HFF-Myc (cell line): ENCODE measurements around the gene PPP2CA.
"Not testable (repeated sequence)": the region's sequence is repeated elsewhere in the genome, so short reads cannot be mapped to it uniquely, and the experiment has no call there.

ENCODE experiments used
- DNase-seq: peaks from one replicate; pipeline ENCODE4 v3.0.0-alpha.2; 2011; ENCODE audit warnings: low read depth; ENCODE audit errors: extremely low read depth
- H3K4me3 ChIP-seq: replicated peaks from 2 replicates; pipeline ENCODE4 v1.5.1; 2011; ENCODE audit warnings: low read depth, mild to moderate bottlenecking, control low read depth, low read length
- CTCF ChIP-seq: IDR thresholded peaks from 2 replicates; pipeline ENCODE4 v1.5.1; 2012; ENCODE audit warnings: mild to moderate bottlenecking, low read depth, low read length, control low read depth; ENCODE audit errors: missing control alignments

PPP2CA gene

DNA sequence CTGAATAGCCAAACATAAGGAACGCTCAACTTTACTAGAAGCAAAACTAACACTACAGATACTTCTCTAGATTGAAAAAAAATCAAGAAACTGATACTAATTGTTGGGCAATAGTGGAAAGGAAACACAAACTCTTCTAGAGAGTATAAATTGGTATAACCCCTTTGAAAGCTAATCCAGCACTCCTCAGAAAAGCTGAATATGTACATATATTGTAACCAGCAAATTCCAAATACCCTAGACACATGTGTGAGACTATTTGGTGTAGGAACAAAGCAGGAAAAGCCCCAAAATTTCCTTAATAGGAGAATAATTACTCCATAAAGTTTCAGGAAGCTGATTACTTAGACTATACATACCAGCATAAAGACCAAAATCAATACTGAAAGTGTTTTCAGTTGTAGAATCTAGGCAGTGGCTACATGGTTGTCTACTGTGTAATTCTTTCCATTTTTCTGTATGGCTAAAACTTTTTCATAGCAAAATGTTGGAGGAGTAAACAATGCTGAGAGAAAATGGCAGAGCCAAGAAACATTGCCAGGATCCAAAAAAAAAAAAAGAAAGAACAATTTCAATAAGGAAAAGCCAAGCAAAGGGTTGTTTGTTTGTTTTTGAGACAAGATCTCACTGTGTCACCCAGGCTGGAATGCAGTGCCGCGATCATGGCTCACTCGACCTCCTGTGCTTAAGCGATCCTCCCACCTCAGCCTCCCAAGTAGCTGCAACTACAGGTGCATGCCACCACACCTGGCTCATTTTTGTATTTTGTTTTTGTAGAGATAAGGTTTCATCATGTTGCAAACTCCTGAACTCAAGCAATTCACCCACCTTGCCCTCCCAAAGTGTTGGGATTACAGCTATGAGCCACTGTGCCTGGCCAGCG, 64.1 kb downstream of the PPP2CA start:
- no peak overlapping the region for H3K4me3 ChIP-seq
- no peak for TF ChIP-seq CTCF
- no peak for DNase-seq

DNA sequence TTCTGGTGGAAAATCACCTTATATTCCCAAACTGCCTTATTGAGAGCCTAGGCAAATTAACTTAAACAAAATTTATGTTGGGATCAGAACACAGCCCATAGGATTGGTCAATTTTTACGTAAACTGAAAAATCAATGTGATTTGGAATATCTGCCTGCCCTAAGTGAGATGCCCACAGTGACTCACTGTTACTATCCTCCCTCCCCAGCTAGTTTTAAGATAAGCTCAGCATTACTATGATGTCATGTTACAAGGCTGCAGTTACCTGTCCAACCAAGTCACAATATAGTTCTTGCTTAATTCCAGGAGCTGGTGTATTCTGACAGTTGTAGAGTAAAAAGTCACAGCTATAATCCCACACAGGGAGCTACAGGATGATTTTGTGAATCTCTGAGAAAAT, 72.2 kb downstream of the PPP2CA start:
- no peak for TF ChIP-seq CTCF
- no peak overlapping the region for H3K4me3 ChIP-seq
- DNase-seq = no peak

DNA sequence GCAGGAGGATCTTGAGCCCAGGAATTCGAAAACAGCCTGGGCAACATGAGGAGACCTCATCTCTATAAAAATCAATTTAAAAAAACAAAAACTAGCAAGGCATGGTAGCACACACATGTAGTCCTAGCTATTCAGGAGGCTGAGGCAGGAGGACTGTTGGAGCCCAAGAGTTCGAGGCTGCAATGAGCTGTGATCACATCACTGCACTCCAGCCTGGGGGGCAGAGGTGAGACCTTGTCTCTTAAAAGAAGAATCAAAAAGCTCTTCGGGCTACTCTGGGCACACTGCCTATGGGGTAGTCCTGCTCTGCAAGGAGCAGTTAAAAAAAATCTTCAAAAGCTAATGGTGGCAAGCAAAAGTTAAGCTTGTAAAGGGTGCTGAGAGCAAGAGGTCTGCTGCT, 72.6 kb downstream of the PPP2CA start:
- no peak for TF ChIP-seq CTCF
- DNase-seq = no peak
- H3K4me3 ChIP-seq = no peak overlapping the region

DNA sequence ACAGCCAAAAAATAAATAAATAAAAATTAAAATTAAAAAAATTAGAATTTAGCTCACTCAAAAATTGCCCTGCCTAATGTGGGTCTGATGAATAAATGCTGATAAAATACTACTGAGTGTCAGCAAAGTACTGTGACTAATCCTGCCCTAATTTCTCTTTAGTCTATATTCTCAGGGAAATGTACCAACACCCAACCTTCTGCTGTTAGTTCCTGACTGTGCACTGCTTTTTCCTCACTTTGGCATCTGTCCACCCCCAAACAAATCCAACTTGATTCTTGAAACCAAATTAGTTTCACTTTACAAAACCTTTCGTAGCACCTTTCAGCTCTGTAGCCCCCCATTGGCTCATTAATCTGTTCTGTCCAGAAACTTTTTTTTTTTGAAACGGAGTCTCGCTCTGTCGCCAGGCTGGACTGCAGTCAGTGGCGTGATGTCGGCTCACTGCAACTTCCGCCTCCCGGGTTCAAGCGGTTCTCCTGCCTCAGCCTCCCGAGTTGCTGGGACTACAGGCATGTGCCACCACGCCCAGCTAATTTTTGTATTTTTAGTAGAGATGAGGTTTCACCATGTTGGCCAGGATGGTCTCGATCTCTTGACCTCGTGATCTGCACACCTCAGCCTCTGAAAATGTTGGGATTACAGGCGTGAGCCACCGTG, 73.6 kb downstream of the PPP2CA start:
- not testable (repeated sequence) for H3K4me3 ChIP-seq, DNase-seq

GRCh38 chr5:134151723-134152122, 74.2 kb downstream of the PPP2CA start:
- no peak overlapping the region for H3K4me3 ChIP-seq
- TF ChIP-seq CTCF = no peak
- no peak for DNase-seq

- no peak for DNase-seq
- no peak overlapping the region for H3K4me3 ChIP-seq
- TF ChIP-seq CTCF = no peak
Observed at GRCh38 chr5:134149571-134150303, 76.1 kb downstream of the PPP2CA start.

GRCh38 chr5:134148986-134149539, 76.8 kb downstream of the PPP2CA start:
- H3K4me3 ChIP-seq = no peak overlapping the region
- no peak for DNase-seq
- no peak for TF ChIP-seq CTCF
